ENCODE results near the gene DDX41. TPM values are rescaled to one million over a fixed set of nuclear protein-coding genes. Genes with fewer than 3 reads are reported as not detected.
A peak's percentile ranks its signal among the peaks of the same experiment; 100 is the strongest.

DDX41 gene
- total RNA-seq, 1 experiment from 2014 or later, result 136 TPM

DNA sequence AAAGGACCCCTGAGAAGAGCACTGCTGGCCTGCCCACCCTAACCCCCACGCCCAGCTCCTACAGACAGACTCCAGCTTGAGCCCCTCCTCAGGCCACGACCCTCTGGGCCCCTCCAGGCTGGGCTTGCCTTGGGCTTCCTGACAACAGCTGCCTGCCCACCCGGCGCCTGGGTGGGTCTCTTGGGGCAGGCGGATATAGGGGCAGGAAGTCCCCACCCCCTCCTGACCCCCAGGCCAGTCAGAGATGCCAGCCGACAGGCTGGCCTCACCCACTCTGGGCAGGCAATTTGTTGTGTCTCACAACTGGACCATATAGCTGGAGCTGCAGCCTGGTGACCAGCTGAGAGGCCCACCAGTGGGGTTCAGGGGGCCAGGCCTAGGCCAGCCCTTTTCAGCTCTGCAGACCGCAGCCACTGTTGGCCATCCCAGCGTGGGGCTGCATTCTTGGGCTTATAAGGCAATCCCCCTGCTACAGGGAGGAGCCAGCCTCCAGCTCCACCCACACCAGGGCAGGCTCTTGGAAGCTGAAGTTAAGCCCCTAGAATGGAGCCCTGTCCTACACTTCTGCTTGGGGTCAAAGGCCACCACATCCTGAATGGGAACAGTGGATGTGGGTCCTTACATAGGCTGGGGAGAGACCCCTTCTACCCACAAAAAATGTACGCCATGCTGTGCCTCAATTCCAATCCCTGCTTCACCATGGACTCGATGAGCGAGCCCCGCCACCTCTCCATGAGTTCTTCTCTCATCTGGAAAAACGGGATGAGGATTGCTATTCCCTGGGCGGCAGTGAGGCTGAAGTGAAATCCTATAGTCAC lies 21.3 kb downstream of the DDX41 start:
- Mint-ChIP-seq H3K9me3 (no peaks in the 10 kb centered on the region), H3K36me3 (peaks cover 16% of the 10 kb centered on the region), H3K4me3 (peak overlapping the region; percentile 75), H3K4me1 (peaks cover 34% of the 10 kb centered on the region), H3K27ac (peak overlapping the region; percentile 92), H3K27me3 (ENCODE audit: low read depth) (peaks cover 29% of the 10 kb centered on the region)
- peak; percentile 85 for DNase-seq (ENCODE audit: low spot score)
- CTCF ChIA-PET, result interaction anchor here (1.0 to 11.2 kb wide), 21 partner anchors 9 to 186 kb away, joined by 3 to 230 read pairs (median 5); partner anchors contain the start of genes DBN1, DDX41, DOK3 and GRK6
- POLR2A ChIA-PET, result interaction anchor here (0.5 to 6.1 kb wide), 9 partner anchors 9 to 70 kb away, joined by 3 to 53 read pairs (median 3); partner anchors contain the start of gene DBN1
- ATAC-seq, result peak; percentile 12
- TF ChIP-seq SP1 (CRISPR knock-in tag; conservative IDR thresholded peaks at IDR 0.05) (no peak), ATF1 (CRISPR knock-in tag; IDR thresholded peaks at IDR 0.05) (0 out of 2 replicates have a peak, but pooled peaks have one; percentile 5), EMX1 (CRISPR knock-in tag; IDR thresholded peaks at IDR 0.05) (peak; percentile 33; the same call in 1 of the 2 replicates)
- TF ChIP-seq, protein P1, sequence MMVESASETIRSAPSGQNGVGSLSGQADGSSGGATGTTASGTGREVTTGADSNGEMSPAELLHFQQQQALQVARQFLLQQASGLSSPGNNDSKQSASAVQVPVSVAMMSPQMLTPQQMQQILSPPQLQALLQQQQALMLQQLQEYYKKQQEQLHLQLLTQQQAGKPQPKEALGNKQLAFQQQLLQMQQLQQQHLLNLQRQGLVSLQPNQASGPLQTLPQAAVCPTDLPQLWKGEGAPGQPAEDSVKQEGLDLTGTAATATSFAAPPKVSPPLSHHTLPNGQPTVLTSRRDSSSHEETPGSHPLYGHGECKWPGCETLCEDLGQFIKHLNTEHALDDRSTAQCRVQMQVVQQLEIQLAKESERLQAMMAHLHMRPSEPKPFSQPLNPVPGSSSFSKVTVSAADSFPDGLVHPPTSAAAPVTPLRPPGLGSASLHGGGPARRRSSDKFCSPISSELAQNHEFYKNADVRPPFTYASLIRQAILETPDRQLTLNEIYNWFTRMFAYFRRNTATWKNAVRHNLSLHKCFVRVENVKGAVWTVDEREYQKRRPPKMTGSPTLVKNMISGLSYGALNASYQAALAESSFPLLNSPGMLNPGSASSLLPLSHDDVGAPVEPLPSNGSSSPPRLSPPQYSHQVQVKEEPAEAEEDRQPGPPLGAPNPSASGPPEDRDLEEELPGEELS (CRISPR knock-in tag; IDR thresholded peaks at IDR 0.05), result 0 out of 2 replicates have a peak, but pooled peaks have one; percentile 31
- TF ChIP-seq, protein P2, sequence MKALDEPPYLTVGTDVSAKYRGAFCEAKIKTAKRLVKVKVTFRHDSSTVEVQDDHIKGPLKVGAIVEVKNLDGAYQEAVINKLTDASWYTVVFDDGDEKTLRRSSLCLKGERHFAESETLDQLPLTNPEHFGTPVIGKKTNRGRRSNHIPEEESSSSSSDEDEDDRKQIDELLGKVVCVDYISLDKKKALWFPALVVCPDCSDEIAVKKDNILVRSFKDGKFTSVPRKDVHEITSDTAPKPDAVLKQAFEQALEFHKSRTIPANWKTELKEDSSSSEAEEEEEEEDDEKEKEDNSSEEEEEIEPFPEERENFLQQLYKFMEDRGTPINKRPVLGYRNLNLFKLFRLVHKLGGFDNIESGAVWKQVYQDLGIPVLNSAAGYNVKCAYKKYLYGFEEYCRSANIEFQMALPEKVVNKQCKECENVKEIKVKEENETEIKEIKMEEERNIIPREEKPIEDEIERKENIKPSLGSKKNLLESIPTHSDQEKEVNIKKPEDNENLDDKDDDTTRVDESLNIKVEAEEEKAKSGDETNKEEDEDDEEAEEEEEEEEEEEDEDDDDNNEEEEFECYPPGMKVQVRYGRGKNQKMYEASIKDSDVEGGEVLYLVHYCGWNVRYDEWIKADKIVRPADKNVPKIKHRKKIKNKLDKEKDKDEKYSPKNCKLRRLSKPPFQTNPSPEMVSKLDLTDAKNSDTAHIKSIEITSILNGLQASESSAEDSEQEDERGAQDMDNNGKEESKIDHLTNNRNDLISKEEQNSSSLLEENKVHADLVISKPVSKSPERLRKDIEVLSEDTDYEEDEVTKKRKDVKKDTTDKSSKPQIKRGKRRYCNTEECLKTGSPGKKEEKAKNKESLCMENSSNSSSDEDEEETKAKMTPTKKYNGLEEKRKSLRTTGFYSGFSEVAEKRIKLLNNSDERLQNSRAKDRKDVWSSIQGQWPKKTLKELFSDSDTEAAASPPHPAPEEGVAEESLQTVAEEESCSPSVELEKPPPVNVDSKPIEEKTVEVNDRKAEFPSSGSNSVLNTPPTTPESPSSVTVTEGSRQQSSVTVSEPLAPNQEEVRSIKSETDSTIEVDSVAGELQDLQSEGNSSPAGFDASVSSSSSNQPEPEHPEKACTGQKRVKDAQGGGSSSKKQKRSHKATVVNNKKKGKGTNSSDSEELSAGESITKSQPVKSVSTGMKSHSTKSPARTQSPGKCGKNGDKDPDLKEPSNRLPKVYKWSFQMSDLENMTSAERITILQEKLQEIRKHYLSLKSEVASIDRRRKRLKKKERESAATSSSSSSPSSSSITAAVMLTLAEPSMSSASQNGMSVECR (CRISPR knock-in tag; IDR thresholded peaks at IDR 0.05; ENCODE audit: borderline replicate concordance), result 0 out of 2 replicates have a peak, but pooled peaks have one; percentile 39

DNA sequence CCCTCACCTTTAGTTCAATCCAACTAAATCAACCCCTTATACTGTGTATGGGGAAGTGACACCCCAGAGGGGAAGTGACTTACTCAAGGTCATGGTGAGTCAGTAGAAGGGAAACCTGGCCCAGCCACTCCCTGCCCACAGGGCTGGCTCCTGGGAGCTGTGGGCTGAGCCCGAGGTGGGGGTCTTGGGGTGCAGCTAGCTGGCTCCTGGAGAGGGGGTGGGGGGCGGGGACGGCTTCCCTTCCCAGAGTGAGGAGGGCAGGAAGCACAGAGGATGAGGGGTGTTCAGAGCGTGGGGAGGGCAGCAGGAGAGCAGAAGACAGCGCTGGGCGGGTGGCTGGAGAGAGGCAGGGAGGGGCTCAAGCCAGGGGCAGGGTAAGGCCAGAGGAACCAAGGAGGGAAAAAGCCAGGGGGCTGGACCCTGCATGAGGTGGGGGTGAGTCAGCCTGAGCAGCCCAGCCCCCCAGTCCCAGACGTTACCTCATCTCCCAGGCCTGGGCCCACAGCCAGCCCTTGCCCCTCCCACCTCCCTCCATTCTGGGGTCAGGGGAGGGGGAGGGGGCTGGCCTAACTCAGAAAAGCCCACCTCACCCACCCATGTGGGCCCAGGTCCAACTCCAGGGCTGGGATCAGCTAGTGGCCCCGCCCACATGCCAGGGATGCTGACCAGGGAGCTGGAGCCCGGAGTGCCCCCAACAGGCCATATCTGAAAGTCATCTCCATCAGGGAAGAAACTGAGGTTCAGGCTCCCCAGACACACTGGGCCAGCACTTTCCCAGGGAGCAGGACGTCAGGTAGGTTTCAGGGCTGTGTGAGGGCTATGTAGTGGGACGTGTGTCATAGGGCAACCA lies 22.2 kb downstream of the DDX41 start:
- DNase-seq (ENCODE audit: low spot score) (peak; percentile 75), ATAC-seq (peak; percentile 0)
- H3K36me3 Mint-ChIP-seq, result peaks cover 19% of the 10 kb centered on the region
- peaks cover 36% of the 10 kb centered on the region for H3K4me1 Mint-ChIP-seq
- ChIA-PET CTCF (interaction anchor here (0.6 to 11.2 kb wide), 18 partner anchors 13 to 958 kb away, joined by 3 to 230 read pairs (median 5); partner anchors contain the start of genes DBN1, DDX41 and DOK3), POLR2A (interaction anchor here (0.6 to 6.1 kb wide), 6 partner anchors 17 to 652 kb away, joined by 4 to 53 read pairs (median 14); partner anchors contain the start of gene DBN1)
- TF ChIP-seq FOXP1 (CRISPR knock-in tag; IDR thresholded peaks at IDR 0.05; ENCODE audit: borderline replicate concordance) (0 out of 2 replicates have a peak, but pooled peaks have one; percentile 28), JUN (CRISPR knock-in tag; IDR thresholded peaks at IDR 0.05) (no peak), ATF1 (CRISPR knock-in tag; IDR thresholded peaks at IDR 0.05) (0 out of 2 replicates have a peak, but pooled peaks have one; percentile 27)
- TF ChIP-seq, protein P3, sequence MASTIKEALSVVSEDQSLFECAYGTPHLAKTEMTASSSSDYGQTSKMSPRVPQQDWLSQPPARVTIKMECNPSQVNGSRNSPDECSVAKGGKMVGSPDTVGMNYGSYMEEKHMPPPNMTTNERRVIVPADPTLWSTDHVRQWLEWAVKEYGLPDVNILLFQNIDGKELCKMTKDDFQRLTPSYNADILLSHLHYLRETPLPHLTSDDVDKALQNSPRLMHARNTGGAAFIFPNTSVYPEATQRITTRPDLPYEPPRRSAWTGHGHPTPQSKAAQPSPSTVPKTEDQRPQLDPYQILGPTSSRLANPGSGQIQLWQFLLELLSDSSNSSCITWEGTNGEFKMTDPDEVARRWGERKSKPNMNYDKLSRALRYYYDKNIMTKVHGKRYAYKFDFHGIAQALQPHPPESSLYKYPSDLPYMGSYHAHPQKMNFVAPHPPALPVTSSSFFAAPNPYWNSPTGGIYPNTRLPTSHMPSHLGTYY (CRISPR knock-in tag; IDR thresholded peaks at IDR 0.05), result 0 out of 2 replicates have a peak, but pooled peaks have one; percentile 40
- H3K27ac Mint-ChIP-seq, result no peak overlapping the region; the same call in 1 of the 2 replicates
- H3K27me3 Mint-ChIP-seq (ENCODE audit: low read depth), result peaks cover 20% of the 10 kb centered on the region
- H3K9me3 Mint-ChIP-seq, result no peaks in the 10 kb centered on the region
- no peak overlapping the region for H3K4me3 Mint-ChIP-seq

All from WTC11 (cell line).